Testis (tissue), 2 donors: Measurements from ENCODE around the gene ERCC6L2.

Experiments used
- CTCF ChIP-seq, 3 experiments: fragments of 450-650 bp in 2 of 3; fragments of 200-600 bp in 1 of 3; sonication (generic) in 1 of 3; IDR thresholded peaks; one replicate each; pipeline ENCODE4 v1.5.1; 2016 to 2019; ENCODE audit warnings: antibody characterized with exemption in 3 of 3, mild to moderate bottlenecking in 2 of 3, moderate library complexity in 1 of 3
- POLR2A ChIP-seq: fragments of 450-650 bp; IDR thresholded peaks from one replicate; pipeline ENCODE4 v1.6.1; 2017; ENCODE audit warnings: antibody characterized with exemption, mild to moderate bottlenecking, moderate library complexity

- no peak for TF ChIP-seq CTCF (IDR thresholded peaks at IDR 0.05)
- no peak for TF ChIP-seq POLR2A
Measured at GRCh38 chr9:95981761-95982390, 106.4 kb downstream of the ERCC6L2 start.
